HG03460 (cell line): ENCODE results near the gene SPOCK1.

Experiments used
- ATAC-seq: cut with Tn5 transposase; IDR thresholded peaks from one replicate; pipeline ENCODE4 v1.9.1; 2021; ENCODE audit not compliant: unreplicated experiment

Gene SPOCK1

GRCh38 chr5:137366526-137366925 is 132.6 kb downstream of the SPOCK1 start:
- no peak for ATAC-seq

GRCh38 chr5:137365126-137365865 is 133.8 kb downstream of the SPOCK1 start:
- no peak for ATAC-seq

DNA sequence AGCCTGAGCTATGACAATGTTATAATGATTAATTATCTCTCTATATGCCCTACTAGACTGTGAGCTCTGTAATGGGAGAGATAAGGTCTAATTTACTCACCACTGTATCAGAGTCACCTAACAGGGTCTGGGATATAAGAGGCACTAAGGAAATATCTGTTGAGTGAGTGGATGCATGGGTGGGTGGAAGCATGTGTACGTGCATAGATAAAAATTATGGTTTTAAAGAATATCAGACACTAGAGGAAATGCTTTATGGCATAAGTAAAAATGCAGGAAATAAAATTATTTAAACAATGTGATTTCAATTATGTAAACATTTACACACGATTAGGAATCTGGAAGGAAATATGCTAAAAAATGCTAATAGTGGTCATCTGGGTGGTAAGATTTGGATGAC is 137.8 kb downstream of the SPOCK1 start:
- no peak for ATAC-seq

- no peak for ATAC-seq
These were observed 138.5 kb downstream of the SPOCK1 start for GRCh38 chr5:137360607-137361006.

DNA sequence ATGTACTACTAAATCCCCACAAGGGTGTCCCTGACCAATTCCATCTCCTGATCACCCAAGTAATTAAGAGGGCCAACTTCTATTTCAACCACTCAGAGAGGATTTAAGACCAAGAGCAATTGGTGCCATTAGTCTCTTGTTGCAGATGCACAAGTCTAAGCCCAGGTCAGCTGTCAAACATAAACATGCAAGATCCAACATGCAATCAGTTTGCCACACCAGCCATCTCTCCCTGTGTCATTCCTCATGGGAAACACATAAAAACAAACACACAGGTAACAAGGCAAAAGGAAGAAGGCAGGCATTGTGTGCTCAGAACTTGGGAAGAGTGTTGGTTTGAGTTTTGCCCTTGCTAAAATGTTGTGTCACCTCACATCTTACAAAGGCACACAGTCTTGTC is 139.2 kb downstream of the SPOCK1 start:
- no peak for ATAC-seq

DNA sequence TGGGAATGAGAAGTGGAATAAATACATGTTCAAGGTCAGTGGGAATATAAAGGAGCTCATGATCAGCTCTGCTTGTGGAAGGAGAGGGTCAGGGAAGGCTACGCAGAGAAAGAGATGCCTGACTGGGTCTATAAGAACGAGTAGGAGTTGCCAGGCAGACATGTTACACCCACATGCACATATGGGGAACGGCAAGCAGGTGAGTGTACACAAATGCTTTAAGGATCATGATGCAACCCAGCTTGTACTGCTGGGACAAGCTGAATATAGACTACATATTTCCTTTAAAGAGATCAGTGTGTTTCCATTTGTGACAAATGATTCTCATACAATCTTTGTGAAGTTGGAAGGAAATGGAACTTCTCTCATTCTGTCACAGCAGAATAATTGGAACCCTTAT is 141.7 kb downstream of the SPOCK1 start:
- no peak for ATAC-seq

- no peak for ATAC-seq
These were observed 143.0 kb downstream of the SPOCK1 start for GRCh38 chr5:137356127-137356526.

DNA sequence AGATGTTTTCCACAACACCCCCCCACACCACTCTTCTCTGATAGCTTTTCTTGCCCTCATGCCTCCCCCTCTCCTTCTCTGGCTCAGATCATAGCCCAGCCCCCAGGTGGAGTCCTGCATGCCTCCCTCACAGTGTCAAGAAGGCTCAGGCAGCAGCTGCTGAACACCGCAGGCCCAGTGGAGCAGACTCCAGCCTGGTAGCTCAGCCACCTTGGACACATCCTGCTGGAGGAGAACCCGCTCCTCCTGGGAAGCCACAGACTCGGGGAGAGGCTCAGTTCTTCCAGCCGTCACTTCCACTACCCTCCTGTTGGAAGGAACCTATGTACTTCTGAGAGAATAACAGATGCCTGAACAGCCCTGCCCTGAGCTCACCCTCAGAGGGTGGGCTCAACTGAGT is 143.4 kb downstream of the SPOCK1 start:
- ATAC-seq: no peak

GRCh38 chr5:137352095-137352494 is 147.0 kb downstream of the SPOCK1 start:
- ATAC-seq: no peak

DNA sequence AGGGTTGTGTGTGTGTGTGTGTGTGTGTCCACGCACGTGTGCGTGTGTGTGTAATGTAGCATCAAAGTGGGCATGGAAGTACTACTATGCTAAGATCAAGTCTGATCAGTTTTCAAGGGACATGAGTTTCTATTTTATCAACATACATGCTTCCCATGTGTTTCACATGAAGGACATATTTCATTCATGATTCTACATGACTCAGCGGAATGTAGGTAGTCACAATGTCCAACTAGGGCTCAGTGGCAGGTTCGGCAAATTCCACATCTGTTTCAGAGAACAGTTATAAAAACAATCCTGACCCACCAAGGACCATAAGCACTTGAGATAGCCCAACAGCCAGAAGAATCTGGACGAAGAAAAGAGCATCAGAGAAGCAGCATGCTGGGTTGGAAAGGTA is 148.3 kb downstream of the SPOCK1 start:
- ATAC-seq: no peak

DNA sequence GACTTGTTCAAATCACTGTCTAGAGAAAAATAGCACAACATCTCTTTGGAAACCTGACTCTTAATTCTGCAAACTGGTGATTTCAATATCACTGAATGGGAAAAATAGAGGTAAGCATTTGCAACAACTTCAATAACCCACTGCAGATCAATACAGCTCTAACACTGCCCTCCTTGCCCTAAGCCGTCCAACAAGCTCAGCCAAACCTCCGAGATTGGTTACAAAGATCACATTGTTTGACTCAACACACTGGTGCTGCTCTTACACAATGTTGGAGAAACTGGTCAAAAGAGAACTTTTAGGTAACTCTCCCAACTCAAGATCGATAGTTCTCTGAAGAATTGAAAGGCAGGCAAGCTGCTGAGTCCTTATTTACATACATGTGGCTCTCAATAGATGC is 150.4 kb downstream of the SPOCK1 start:
- ATAC-seq: no peak

DNA sequence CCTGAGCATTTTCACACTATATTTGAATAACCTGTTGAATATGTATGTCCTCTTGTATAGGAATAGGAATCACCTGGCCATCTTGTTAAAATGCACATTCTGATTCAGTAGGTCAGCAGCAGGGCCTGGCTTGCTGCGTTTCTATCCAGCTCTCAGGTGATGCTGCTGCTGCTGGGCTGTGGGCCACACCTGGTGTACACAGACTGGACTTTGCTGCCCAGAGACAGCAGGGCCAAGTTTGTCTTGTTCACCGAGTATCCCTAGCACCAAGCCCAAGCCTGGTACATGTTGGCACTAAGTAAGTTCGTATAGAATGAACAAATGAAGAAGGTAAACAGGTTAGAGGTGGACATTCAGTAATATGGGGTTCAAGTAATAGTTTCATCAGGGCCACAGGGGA is 151.3 kb downstream of the SPOCK1 start:
- ATAC-seq: no peak

GRCh38 chr5:137346281-137346680 is 152.8 kb downstream of the SPOCK1 start:
- no peak for ATAC-seq

DNA sequence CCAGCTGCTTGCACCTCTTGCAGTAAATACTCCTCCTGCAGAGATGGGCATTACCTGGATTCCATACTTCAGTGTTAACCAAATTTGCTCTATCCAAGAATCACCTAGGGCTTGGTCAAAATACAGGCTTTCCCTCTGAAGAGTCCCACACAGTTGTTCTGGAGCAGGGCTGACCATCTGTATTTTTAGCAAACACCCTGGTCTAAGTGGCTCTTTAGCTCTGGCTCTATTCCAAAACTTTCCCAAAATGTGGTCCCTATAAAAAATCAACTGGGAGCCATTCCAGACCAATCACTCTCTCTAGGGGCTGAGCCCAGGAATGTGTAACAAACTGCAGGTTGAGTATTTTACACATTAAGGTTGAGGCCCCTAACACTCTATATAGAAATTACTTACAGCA is 153.7 kb downstream of the SPOCK1 start:
- no peak for ATAC-seq

DNA sequence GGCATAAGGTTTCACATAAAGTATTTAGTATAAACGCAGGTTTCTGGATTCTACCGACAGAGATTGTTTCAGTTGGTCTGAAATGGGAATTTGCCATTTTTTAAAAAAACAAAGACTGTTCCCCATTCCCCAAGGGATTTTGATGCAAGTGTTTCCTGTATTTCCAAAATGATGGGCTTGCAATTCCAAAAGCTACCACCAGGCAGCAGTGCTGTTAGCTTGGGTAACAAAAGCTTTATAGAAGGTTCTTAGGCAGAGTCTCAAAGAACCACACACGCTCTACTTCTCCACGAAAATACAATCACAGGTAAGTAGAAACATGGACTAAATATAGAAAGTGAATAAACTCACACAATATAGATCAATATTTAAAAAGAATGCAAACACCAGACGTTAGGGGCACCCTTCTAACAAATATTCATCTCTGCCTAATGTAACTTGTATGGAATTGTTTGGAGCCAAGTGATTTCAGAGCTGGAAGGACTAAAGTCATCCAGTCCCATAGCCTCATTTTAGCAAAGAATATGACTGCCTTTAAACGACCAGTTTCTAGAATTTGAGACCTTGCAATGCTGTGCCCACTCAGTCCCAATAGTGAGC is 154.3 kb downstream of the SPOCK1 start:
- ATAC-seq: no peak

GRCh38 chr5:137344021-137344420 is 155.1 kb downstream of the SPOCK1 start:
- no peak for ATAC-seq

DNA sequence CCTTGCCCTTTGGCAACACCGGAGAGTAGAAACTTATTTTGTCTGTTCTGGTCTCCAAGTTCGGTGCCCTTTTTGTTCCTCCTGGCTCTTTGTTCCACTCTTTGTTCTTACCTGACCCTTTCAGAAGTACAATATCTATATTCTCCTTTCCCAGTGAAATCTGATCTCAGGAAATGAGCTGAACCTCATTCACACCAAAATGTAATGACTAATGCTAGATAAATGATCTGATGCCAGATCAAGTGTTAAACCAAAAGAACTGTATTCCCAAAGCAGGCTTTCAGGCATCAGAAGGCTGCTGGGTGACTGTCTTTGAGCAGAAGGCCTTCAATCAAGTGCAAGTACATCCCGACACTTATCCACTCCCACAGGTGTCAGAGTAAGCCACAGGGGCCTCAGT is 156.4 kb downstream of the SPOCK1 start:
- no peak for ATAC-seq

GRCh38 chr5:137341831-137342230 is 157.3 kb downstream of the SPOCK1 start:
- no peak for ATAC-seq

GRCh38 chr5:137340881-137341280 is 158.2 kb downstream of the SPOCK1 start:
- ATAC-seq: no peak

DNA sequence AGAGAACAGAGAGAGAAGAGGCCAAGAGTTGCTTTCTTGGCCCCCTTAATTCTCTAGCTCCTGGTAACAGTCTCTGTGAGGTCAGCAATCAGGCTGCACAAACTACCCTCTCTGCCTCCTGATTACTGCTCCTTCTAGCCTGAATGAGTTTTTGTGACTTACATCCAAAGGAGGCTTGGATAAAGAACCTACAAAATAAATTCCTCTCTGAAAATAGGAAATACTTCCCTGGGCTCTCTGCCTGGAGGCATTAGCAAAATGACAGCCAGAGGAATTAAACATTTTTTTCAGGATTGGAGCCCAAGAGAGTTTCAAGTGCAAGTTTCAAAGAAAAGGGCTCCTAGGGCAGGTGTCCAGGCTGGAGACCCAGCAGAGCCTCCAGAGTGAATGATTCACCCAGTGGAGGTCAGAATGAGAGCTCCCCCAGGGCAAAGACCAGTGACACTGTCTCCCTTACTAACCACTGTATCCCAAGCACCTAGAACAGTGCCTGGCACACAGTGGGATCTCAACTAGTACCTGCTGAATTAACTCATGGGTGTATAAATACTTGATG is 162.5 kb downstream of the SPOCK1 start:
- ATAC-seq: no peak

GRCh38 chr5:137336161-137336560 is 163.0 kb downstream of the SPOCK1 start:
- no peak for ATAC-seq

DNA sequence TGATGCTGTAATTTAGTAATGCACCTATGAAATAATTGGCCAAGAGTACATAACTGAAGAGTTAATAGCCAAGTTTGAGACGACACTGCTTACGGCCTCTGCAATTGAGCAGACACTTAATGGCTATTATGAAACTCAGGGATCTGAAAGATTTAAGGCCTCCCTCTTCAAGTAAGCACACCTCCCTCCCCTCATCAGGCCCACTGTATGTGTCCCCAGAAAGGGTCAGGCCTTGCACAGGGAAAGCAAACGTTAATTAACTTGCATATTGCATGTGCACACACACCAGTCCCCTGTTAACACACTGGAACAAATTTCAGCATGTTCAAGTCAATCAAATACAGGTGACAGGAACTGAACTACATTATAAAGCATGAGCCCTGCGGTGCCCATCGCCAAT is 163.6 kb downstream of the SPOCK1 start:
- no peak for ATAC-seq

DNA sequence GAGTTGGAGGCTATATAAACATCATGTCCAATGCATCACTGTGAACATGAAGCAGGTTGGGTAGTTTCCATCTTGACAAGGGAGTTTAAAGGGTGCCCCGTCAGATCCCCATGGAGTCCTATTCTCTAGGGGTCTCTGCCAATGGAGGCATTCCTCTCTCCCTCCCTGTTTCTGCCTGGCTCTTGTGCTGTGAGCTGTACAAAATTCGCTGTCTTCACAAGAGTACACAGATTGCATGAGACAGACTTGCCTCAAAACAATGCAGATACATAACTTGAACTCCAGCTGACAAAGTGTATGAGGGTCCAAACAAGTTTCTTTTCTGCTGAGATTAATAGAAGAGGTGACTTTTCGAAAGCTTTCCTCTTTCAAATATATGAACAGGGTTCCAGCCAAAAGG is 165.2 kb downstream of the SPOCK1 start:
- ATAC-seq: no peak
